Loucy (cell line): ENCODE data around the gene AIM2.

ENCODE experiments used
- H2AFZ ChIP-seq: fragments of 200-600 bp; sonication (generic); 2 replicates; pipeline ENCODE4 v1.6.0; 2016; ENCODE audit warnings: antibody characterized with exemption, mild to moderate bottlenecking, low read length, moderate library complexity
- H3F3A ChIP-seq: fragments of 200-600 bp; 2 replicates; pipeline ENCODE4 v1.6.0; 2016; ENCODE audit warnings: antibody characterized with exemption, low read depth, mild to moderate bottlenecking
- H3K27me3 ChIP-seq: fragments of 200-600 bp; sonication (generic); 2 replicates; pipeline ENCODE4 v1.6.1; 2014; ENCODE audit warnings: low read length, mild to moderate bottlenecking; ENCODE audit not compliant: insufficient read depth, poor library complexity, severe bottlenecking
- H3K36me3 ChIP-seq: fragments of 200-600 bp; sonication (generic); 2 replicates; pipeline ENCODE4 v1.6.1; 2016; ENCODE audit warnings: low read length; ENCODE audit not compliant: insufficient read depth
- H3K4me1 ChIP-seq: fragments of 200-600 bp; sonication (generic); 2 replicates; pipeline ENCODE4 v1.5.1; 2014; ENCODE audit warnings: low read length, mild to moderate bottlenecking; ENCODE audit not compliant: insufficient read depth, poor library complexity, severe bottlenecking
- H3K4me2 ChIP-seq: fragments of 200-600 bp; sonication (generic); 2 replicates; pipeline ENCODE4 v1.6.0; 2014; ENCODE audit warnings: antibody characterized with exemption, low read length, low read depth, mild to moderate bottlenecking; ENCODE audit not compliant: poor library complexity, severe bottlenecking
- H3K4me3 ChIP-seq: fragments of 200-600 bp; sonication (generic); 2 replicates; pipeline ENCODE4 v1.5.1; 2014; ENCODE audit warnings: low read length, mild to moderate bottlenecking, mixed read lengths; ENCODE audit not compliant: poor library complexity, severe bottlenecking
- H3K79me2 ChIP-seq: fragments of 200-600 bp; sonication (generic); 2 replicates; pipeline ENCODE4 v1.6.1; 2014; ENCODE audit warnings: low read length; ENCODE audit not compliant: insufficient read depth
- H3K9ac ChIP-seq: fragments of 200-600 bp; sonication (generic); 2 replicates; pipeline ENCODE4 v1.6.0; 2014; ENCODE audit warnings: mild to moderate bottlenecking, low read depth, low read length, moderate library complexity; ENCODE audit not compliant: poor library complexity, severe bottlenecking
- H3K9me2 ChIP-seq: fragments of 200-600 bp; sonication (generic); replicated peaks from 2 replicates; pipeline ENCODE4 v1.6.1; 2016; ENCODE audit warnings: low read depth, low read length, mixed read lengths
- H3K9me3 ChIP-seq: fragments of 200-600 bp; sonication (generic); 2 replicates; pipeline ENCODE4 v1.6.1; 2014; ENCODE audit warnings: mild to moderate bottlenecking, antibody characterized with exemption, low read length, low read depth; ENCODE audit not compliant: insufficient read depth
- H4K20me1 ChIP-seq: fragments of 200-600 bp; sonication (generic); 2 replicates; pipeline ENCODE4 v1.6.0; 2014; ENCODE audit warnings: antibody characterized with exemption, low read length, mild to moderate bottlenecking; ENCODE audit not compliant: insufficient read depth, poor library complexity, severe bottlenecking
- EZH2phosphoT487 ChIP-seq: fragments of 200-600 bp; IDR thresholded peaks from 2 replicates; pipeline ENCODE4 v1.6.1; 2018; ENCODE audit warnings: antibody characterized with exemption, mild to moderate bottlenecking, moderate library complexity, borderline replicate concordance
- TF ChIP-seq, protein P1 (sequence below): fragments of 200-600 bp; sonication (generic); conservative IDR thresholded peaks from 2 replicates; pipeline ENCODE4 v1.5.1; 2014; ENCODE audit warnings: mild to moderate bottlenecking, antibody characterized with exemption, low read length

The AIM2 gene

GRCh38 chr1:159023723-159024122 lies 52.8 kb downstream of the AIM2 start:
- H2AFZ ChIP-seq: no peak overlapping the region
- H3K36me3 ChIP-seq: peaks cover 67% of the 10 kb centered on the region
- H3K4me1 ChIP-seq: peaks cover 58% of the 10 kb centered on the region
- no peaks in the 10 kb centered on the region for H3K9me3 ChIP-seq
- TF ChIP-seq, protein P1, sequence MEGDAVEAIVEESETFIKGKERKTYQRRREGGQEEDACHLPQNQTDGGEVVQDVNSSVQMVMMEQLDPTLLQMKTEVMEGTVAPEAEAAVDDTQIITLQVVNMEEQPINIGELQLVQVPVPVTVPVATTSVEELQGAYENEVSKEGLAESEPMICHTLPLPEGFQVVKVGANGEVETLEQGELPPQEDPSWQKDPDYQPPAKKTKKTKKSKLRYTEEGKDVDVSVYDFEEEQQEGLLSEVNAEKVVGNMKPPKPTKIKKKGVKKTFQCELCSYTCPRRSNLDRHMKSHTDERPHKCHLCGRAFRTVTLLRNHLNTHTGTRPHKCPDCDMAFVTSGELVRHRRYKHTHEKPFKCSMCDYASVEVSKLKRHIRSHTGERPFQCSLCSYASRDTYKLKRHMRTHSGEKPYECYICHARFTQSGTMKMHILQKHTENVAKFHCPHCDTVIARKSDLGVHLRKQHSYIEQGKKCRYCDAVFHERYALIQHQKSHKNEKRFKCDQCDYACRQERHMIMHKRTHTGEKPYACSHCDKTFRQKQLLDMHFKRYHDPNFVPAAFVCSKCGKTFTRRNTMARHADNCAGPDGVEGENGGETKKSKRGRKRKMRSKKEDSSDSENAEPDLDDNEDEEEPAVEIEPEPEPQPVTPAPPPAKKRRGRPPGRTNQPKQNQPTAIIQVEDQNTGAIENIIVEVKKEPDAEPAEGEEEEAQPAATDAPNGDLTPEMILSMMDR: no peak
- TF ChIP-seq EZH2phosphoT487: no peak
- H3K4me2 ChIP-seq: peak overlapping the region; percentile 53
- no peak overlapping the region for H3K9ac ChIP-seq
- H3K9me2 ChIP-seq: no peaks in the 10 kb centered on the region
- no peak overlapping the region for H3K4me3 ChIP-seq
- H3K27me3 ChIP-seq: no peaks in the 10 kb centered on the region
- H4K20me1 ChIP-seq: peaks cover 85% of the 10 kb centered on the region
- no peaks in the 10 kb centered on the region; the same call in 1 of the 2 replicates for H3F3A ChIP-seq
- peaks cover 99% of the 10 kb centered on the region for H3K79me2 ChIP-seq

- peak overlapping the region; percentile 88 for H3K4me2 ChIP-seq
- peaks cover 79% of the 10 kb centered on the region for H4K20me1 ChIP-seq
- no peaks in the 10 kb centered on the region for H3K27me3 ChIP-seq
- H3K36me3 ChIP-seq: peaks cover 51% of the 10 kb centered on the region
- H3K4me3 ChIP-seq: peak overlapping the region; percentile 93
- H3K9me2 ChIP-seq: no peaks in the 10 kb centered on the region
- no peak overlapping the region for H2AFZ ChIP-seq
- peaks cover 5% of the 10 kb centered on the region; the same call in 1 of the 2 replicates for H3F3A ChIP-seq
- peak overlapping the region; percentile 99 for H3K9ac ChIP-seq
- no peak for TF ChIP-seq EZH2phosphoT487
- TF ChIP-seq, protein P1: no peak
- peaks cover 54% of the 10 kb centered on the region for H3K4me1 ChIP-seq
- no peaks in the 10 kb centered on the region for H3K9me3 ChIP-seq
- peaks cover 98% of the 10 kb centered on the region for H3K79me2 ChIP-seq
Observed at GRCh38 chr1:159015440-159015909, 61.1 kb downstream of the AIM2 start.

DNA sequence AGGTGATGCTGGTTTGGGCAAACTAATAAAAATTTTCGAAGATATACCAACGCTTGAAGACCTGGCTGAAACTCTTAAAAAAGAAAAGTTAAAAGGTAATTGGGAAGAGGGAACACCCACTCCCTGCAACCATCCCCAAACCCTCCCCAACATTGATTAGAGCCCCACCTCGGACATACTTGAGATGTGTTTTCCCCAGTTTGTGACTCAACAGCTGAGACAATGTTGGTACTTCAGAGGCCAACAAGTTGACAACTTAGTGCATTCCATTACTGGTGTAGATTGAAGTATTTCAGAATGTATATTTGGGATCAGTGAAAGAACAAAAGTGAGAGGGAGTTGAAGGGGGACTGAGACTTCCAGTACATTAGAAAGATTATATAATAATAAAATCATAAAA lies 61.7 kb downstream of the AIM2 start:
- H2AFZ ChIP-seq: no peak overlapping the region
- peak overlapping the region; percentile 99 for H3K9ac ChIP-seq
- peaks cover 74% of the 10 kb centered on the region for H4K20me1 ChIP-seq
- H3K9me3 ChIP-seq: no peaks in the 10 kb centered on the region
- H3K4me3 ChIP-seq: peak overlapping the region; percentile 93
- no peaks in the 10 kb centered on the region for H3K9me2 ChIP-seq
- peaks cover 5% of the 10 kb centered on the region; the same call in 1 of the 2 replicates for H3F3A ChIP-seq
- H3K27me3 ChIP-seq: peaks cover 5% of the 10 kb centered on the region
- TF ChIP-seq, protein P1: no peak
- TF ChIP-seq EZH2phosphoT487: no peak
- peaks cover 98% of the 10 kb centered on the region for H3K79me2 ChIP-seq
- H3K36me3 ChIP-seq: peaks cover 44% of the 10 kb centered on the region
- H3K4me1 ChIP-seq: peaks cover 49% of the 10 kb centered on the region
- H3K4me2 ChIP-seq: peak overlapping the region; percentile 88
